ENCODE results near the gene CMSS1.

Gene CMSS1

DNA sequence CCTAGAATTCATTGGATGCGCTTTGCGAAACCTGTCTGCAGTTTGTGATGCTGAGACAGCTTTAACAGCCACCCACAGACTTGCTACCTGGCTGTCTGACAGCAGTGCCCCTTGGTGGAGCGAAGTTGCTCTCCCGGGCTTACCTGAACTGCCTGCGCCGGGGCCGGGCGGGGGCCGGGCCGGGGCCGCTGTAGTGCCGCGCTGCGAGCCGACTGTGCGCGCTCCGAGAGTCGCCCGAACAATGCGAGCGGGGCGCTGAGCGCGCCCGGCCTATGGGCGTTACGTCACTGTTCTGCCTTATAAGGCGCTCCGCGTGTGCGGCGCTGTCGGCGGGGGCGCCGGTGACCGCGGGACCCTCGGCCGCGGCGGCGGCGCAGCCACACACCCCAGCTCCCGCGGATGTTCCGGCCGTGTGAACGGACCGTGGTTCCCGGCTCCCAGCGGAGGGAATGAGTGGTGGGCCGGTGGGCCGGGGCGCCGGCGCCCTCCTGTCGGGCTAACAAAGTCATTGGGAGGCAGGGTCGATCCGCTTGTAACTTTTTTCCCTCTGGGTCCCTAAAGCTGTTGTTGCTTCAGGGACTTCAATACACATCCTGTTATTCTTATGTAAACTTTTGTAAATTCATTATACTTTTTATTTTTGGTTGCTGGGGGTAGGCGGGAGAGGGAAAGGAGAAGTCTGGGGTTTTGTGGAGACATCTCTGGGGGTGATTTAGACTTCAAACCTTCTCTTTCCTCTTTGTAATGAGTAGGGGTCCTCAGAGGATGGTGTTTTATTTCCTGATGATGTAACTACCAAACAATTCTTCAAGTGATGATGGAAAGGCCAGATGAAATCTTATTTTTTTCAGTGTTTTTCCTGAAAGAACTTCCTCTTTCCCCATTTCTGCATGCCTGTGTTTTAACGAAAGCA lies 58.5 kb downstream of the CMSS1 start:
- no peak for DNase-seq

DNA sequence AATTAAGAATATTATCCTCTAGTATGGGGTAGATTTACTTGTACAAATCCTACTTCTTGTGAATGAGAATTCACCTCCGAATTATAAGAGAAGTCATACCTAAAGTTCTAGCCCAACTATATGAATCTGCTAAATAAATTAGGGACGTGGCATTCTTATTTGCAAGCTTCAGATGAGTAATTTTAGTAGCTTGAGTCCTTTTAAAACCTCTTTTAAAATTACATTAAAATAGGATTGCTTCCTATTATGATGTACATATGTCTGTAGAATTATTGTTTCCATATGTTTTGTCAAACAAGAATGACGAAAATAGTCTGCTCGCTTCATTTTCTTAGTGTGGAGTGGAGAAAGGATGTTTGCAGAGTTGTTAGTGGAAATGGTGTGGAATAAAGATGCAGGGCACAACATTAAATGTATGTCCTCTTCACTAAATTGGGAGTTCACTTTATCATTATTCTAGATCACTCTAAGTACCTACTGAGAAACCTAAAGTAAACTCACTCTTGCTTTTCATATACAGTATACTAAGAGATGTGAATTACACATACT lies 59.4 kb downstream of the CMSS1 start:
- no peak for DNase-seq

DNA sequence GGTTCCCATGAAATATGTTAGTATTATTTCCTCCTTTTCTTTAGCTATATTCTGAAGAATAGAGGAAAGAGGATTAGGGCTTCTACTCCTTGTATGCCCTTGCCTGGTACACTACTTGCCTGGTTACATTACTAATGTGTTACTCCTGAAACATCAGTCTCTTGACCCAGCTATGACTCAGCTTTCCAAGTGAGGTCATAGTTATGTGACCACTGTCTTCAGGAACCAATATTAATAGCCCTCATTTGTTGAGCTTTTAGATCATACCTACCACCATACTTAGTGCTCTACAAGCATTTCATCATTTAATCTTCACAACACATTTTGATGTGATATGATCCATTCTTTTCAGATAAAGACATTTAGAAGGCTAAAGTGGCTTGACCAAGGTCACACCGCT lies 60.3 kb downstream of the CMSS1 start:
- DNase-seq, result no peak

DNA sequence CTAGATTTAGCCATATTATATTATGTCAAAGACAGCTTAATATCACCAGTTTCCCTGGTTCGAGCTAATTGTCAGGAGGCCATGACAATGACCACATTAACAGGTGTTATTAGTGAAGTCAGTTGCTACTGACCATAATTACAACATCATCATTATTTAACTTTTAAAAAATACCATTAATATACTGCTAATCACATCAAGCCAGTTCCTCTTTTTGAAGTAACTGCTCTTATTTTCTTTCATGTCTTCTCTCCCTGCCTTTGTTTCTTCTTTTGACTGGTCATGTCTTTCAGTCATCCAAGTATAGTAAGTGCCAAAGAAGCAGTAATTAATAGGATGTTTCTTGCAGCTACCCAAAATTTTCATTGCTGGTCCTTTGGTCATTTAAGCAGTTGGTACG lies 61.6 kb downstream of the CMSS1 start:
- DNase-seq, result no peak

DNA sequence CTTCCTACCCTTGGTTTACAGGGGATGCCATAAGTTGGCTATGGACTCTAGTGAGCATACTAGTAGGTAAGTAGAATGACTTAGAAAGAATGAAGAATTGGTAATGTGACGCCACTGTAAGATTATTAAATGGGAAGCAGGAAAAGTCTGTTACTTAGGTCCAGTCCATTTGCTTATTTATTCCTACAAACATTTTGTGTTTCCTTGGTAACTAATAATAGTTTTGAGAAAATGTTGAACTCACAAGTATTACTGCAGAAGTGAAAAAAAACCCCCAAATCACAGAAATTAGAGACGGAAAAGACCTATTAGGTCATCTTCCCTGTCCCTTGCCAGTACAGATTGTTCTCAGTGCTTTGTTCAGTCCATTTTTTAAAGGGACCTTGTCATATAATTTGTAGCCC lies 63.5 kb downstream of the CMSS1 start:
- DNase-seq, result no peak

DNA sequence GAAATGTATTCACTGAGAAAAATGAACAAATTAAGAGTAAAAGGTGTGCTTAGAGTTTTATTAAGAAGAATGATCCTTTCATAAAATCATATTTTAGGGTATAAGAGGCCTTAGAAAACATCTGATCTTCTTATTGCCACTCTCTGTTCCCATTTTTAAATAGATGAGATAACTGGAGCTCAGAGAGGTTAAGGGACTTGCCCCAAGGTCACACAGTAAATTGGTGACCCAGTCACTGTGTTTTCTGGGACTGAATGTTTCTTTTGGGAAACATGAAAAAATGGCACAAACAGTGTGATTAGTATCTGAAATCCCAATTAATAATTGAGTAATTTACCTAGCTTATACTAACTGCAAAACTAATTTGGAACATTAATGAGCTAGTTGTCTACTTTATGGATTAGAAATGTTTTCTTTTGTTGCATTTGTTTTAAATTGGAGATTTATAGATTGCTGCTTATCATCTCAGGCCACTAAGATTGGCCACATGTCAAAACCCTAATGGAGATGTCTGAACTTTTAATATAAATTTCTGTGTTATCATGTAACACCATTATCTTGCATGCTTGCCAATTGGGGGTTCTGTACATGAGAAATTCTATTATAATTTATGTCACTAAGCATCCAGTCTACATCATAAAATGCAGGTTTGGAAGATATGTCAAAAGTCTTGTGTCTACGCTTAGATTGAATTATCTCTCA lies 64.9 kb downstream of the CMSS1 start:
- DNase-seq, result no peak

DNA sequence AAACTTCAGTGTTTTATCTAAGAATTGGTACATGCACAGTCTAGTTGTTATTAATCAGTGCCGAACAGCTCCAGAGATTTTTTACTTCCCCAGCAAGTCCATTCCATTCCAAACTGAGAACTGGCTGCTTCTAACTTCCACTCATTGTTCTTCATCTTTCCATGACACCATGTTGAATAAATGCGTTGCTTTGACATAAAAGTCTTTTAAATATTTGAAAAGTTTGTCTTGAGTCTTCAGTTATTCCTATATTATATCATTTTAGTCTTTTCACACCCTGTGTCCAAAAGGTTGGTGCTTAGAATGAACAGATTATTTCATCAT lies 65.4 kb downstream of the CMSS1 start:
- no peak for DNase-seq

DNA sequence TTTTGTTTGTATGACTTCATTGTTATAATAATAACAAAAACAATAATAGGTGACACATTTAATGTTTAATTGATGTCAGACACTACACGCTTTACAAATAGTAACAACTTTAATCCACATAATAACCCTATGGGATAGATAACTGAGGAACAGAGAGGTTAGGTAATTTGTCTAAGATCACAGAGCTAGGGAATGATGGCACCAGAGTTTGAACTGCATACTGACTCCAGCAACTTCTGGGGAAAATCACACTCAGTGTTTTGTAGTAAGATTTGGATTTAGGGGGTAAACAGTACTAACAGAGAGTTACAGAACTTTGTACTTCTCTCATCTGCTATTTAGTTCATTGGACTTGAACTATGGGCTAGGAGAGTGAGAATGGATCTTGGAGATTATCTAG lies 66.0 kb downstream of the CMSS1 start:
- no peak for DNase-seq

DNA sequence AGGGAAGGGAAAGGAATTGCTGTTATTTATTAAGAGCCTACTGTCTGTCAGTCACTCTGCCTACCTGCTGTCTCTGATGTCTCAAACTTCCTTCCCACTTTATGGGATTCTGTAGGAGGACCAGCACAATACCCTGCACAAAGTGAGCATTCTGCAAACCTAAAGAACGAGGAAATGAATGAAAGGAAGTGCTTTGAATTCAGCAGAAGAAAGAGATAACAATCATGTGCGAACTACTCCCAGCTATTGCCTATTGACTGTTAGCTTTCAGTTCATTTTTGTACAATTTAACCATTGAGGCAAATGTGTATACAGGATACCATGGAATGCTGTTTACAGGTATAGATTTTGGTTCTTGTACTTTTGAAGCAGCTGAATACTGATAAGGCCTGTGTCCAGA lies 66.8 kb downstream of the CMSS1 start:
- DNase-seq, result no peak

DNA sequence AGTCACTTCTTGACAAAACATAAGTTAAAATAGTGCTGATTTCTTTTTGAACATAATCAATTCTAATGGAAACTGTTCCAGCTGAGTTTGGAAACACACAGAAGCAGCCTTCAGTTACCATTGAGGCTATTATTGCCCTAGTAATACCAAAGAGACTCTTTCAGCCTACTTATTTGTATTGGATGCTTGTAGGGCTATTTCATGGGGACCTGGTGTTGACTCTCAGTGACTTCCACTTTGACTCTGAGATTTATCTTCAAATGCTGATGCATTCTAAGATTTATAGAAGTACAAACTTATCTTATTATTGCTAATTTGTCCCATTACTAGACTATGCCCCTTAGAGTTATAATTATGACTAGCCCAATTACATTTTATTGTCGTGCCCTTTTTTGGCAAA lies 67.4 kb downstream of the CMSS1 start:
- DNase-seq, result no peak

DNA sequence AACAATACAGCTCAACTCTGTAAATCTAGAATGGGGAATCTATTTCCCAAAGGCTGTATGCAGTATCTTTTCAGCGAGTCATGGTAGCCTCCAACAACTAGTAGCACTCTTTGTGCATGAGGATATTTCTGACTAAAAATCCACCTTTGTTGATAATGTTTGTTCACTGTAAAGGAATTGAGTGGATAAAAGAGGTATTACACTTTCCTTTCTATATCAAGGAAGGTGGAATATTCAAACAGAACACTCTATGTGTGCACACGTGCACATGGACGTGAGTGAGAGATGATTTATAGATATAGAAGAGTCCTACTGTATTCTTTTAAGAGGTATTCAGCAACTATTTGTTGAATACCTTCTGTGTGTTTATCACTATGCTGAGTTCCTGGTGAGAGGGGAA lies 68.2 kb downstream of the CMSS1 start:
- no peak for DNase-seq

DNA sequence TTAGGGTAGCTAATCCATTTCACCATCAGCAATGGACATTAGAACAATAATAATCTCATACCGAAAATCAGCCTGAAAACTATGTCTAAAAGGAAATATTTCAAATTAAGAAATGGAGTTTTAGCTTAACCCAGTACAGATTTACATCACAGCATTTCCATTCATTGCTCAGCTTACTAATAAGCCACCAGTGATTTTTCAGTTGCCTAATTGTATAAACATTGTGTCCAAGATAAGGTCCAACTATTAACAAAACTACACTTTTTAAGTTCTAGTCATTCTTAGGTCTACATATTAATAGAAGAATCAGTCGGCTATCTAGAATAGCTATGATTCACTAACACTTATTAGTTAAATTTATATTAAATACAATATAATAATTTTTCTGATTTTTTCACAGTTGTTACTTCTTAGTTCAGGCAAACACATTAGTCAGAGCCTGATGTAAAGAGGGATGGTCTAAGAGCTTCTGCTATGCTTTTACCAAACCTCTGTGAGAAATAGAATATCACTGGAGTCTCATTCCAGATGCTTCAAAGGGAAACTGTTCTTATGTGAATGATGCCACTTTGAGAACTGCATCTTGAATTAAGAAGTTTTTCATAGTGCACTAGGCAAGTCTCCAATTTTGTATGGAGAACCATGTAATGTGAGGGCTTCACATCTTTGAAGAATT lies 74.1 kb downstream of the CMSS1 start:
- DNase-seq, result no peak

DNA sequence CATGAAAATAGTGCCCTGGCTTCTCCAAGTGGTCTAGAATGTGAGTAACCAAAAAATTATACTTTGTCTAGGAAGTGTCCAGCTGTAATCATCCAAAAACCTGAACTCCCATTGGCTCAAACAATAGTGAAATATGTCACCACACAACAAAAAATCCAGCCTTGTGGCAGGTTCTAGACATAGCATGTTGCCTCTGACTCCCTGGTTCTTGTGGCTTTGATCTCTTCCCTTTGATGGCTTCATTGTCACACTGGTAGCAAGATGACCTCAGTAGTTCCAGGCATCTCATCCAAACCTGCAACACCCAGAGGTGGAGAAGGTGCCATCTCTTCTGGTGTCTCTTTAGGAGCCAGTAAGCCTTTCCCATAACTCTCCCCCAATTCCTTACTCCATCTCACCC lies 74.7 kb downstream of the CMSS1 start:
- no peak for DNase-seq

DNA sequence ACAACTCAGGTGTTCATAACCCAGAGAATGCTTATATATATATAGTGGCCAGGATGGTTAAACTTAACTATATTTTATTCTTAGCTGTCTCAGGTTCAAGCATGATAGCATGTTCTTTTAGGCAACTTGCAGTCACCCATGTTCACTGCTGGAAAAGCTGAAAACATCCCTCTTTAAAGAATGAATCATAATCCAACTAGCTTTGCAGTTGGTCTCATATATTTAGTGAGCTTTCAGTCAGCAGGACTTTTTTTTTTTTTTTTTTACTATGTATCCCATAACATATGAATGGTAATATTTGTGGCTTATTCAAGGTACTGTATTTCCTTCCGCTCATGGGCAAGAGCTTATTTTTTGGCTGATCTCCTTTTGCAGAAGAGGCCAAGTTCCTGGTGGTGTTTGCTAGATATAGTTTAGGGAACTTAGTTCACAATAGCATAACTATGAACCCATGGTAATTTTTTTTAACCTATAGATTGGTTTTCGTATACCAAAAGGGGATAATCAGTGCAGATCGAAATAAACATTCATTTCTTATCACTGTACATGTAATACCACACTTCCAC lies 77.6 kb downstream of the CMSS1 start:
- DNase-seq, result no peak

DNA sequence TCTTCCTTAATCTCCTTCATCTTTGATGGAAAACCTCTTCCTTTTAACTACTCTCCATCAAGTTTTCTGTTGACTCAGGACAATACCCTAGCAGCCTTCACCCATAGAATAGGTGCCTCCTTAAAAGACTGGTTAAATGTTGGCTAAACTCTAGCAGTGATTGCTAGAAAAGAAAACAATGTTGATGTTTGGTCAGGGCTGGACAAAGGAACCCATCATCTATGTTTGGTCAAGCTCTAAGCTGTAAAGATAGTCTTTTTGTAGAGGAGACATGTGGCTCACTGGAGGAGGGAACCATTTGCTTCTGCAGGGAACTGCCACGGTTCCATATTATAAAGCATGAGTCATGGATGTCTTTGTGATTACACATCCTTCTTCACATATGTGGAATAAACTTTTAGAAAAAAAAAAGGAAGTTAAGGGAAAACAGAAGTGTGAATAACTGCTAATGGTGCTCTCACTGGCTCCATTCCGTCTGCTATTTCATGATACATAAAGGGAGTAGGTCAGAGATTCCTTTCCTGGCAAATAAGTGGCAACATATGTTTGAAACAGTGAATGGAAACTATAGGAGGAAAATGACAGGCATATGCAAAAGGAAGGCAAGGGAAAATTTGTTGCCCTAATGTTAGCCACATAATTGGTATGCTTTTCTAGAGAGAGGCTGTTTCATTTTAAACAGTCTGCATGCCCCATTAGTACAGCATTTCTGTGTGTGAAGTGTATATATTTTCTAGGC lies 78.2 kb downstream of the CMSS1 start:
- no peak for DNase-seq

DNA sequence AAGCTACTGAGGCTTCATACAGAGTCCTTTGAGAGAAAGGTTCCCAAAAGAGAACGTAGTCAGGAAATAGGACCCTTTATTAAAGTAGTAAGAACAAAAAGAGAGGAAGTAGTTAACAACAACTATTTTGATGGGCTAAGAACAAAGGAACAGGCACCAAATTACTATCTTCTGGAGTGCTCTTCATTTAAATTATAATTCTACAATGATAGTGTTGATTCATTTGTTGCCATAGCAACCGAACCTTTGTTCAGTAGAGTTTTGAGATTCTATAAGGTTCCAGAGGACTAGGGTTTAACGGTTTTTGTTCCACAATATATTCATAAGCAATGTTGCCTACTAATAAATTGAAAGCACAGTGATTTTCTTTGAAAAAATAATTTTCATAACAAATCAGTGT lies 78.8 kb downstream of the CMSS1 start:
- DNase-seq, result peak; percentile 4 to 67 (median 36)

DNA sequence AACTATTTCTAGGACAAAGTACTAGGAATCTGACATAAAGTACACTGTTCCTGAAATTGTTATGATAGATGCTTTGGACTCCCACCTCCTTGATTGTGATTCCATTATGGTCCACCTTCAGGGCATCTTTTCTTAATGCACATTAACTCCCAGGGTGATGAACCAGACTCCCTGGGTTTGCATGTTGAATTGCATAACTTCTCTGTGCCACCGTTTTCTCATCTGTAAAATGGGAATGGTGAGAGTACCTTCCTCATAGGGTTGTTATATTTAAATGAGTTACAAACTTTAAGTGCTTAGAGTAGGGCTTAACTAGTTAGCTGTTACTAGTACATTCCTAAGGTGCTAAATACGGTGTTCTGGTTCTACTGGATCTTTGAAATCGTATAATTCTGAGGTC lies 81.9 kb downstream of the CMSS1 start:
- no peak for DNase-seq

DNA sequence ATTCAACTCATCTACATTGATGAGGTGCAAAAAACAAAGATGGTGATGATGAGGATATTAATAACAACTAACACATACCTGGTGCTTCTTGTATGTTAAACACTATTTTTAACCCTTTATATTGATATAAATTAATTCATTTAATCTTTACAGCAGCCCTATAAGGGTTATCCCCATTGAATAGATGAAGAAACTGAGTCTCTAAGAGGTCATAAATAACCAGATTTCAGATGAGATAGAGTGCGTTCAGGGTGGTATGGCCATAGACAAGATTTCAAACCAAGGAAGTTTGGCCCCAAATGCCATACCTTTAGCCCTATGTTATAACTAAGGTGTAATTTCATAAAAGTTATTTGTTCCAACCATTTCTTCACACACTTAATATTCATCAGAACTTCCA lies 82.6 kb downstream of the CMSS1 start:
- DNase-seq, result no peak

DNA sequence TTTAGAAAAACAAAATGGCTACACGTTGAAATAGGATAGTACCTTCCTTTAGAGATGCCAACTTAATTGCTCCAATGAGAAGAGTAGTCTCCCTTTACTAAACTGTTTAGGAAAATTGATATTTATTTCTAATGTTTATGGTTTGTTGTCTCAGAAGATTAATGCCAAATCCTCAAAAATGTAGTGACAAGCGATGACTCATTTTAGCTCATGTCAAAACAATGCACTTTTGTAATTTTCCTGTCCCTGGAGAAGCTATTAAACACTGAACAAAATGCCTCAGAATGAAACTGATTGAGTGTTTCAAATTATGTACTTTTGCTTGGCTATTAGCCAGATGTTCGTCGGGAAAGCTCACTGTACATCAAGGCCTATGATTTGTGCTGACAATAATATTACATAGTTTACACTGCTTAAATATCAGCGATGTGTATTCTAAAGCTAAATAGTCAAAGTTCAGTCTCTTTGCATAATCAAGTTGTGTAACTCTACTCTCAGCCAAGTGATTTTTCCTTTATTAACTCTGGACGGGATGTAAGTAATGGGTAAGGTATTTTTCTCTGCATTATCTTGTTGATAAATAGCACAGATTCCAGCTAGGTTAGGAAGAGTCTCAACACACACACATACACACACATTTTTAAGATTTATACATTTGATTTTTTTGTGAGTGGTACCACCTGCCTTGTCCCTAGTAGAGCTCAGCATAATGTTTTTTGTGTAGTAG lies 83.7 kb downstream of the CMSS1 start:
- peak in 2 of 3 experiments; percentile 61 to 94 for DNase-seq

DNA sequence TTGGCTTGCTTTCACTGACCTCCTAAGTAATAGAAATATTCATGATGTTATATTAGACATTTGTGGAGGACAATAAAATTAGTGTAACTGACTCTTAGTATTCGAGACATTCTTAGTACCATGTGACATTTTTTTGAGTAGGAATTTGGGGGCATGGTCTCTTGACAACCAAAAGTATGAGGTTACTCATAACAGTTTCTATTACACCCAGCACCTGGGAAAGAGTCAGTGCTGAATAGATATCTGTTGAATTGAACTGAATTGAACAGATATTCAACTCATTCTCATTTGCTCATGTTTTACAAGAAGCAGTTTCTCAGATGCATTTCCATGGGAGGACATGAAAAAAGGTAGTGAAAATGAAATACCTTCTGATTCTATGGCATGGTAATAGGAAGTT lies 84.4 kb downstream of the CMSS1 start:
- peak in 1 of 3 experiments; percentile 23 for DNase-seq

DNA sequence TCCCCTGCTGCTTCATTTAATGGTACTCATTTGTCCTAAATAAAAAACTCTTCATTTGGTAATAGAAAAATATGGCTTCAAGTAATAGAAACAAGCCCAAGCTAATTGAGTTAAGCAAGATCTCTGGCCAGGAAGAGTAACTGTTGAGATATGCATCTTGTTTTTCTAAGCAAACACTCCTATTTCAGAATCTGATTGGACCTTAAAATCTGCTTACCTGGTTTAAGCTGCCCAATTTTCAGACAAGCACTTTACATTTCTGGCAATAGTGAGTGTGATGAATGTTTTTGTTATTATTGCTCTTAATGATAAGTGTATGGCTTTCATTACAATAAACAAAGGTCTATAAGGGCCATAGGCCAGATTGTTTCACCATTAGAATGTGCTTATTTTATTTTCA lies 86.2 kb downstream of the CMSS1 start:
- no peak for DNase-seq

Measured in NCI-H1417 (cell line).